GM21825 (cell line): ENCODE measurements around the gene COLEC11.

Experiments
- ATAC-seq: cut with Tn5 transposase; IDR thresholded peaks from one replicate; pipeline ENCODE4 v1.9.1; 2021; ENCODE audit warnings: mild to moderate bottlenecking, moderate library complexity; ENCODE audit not compliant: unreplicated experiment

Gene COLEC11

GRCh38 chr2:3636586-3637310, 41.8 kb downstream of the COLEC11 start:
- no peak for ATAC-seq

DNA sequence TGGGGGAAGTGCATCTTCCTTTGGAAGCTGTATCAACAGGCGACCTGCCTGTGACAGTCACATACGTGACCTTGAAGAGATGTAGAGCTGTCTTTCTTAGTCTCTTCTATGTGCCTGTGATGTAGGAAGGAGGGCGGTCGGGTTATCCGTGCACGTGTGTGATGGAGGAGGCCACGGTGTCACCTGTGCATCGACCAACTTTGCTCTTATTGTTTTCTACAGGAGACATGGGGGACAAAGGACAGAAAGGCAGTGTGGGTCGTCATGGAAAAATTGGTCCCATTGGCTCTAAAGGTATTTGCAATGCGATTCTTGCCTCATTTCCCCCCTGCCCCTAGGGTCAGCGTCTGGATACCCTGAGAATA, 42.4 kb downstream of the COLEC11 start:
- ATAC-seq: no peak

- no peak for ATAC-seq
Observed at GRCh38 chr2:3637692-3638455, 43.0 kb downstream of the COLEC11 start.

GRCh38 chr2:3638456-3638810, 43.5 kb downstream of the COLEC11 start:
- no peak for ATAC-seq

DNA sequence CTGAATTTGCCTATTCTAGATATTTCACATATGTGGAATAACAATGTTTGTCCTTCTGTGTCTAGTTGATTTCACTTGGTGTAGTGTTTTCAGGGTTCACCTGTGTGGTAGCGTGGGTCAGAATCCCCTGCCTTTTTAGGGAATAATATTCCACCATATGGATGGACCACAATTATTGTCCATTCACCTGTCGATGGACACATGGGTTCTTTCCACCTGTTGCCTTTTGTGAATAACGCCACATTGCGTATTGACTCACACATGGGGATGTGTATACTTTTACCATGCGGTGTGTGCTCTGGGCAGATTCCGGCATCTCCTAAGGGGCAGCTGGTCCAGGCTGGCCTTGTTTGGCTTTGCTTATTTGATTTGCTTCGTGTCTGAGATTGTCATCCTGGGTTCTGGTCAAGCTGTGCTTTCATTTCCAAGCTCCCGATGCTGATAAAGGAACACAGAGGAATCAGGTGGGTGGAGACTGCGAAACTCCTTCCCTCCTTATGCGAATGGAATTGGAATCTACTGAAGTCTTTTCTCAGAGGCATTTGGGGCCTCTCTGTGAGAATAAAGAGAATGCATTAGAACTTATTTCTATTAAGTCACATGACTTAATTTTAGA, 44.2 kb downstream of the COLEC11 start:
- no peak for ATAC-seq

DNA sequence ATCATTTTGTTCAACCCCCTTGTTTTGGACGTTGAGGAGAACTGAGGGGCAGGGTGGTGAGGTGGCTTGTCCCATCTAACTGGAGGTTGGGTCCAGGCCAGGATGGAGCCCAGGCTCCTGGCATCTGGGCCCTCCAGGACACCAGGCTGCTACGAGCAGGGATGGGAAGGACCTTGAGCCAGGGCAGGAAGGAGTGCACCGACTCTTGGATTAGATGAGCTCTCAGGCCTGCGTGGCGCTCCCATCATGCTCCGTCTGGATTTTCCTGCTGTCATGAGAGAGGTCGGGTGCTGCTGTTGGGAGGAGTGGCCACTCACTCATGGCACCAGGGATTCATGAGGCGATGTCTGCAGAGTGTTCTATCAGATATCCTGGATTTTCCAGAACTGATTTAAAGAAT, 44.7 kb downstream of the COLEC11 start:
- no peak for ATAC-seq

DNA sequence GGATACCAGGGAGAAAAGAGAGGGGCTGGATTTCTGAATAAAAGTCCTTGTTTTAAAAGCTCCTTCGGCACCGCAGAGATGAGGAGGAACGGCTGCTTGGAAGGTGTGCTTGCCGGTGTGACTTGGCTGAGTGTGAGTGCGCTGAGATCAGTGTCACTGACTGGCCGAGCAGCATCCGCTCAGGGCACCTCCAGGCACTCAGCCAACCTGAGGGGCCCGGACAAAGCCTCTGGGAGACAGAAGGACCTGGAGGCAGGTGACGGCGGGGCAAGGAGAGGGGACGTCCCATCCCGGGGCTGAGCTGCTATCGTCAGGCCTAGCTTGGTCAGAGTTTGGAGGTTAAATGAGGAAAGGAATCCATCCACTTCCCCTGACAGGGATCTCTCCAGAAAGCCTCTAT, 46.3 kb downstream of the COLEC11 start:
- ATAC-seq: no peak

GRCh38 chr2:3641841-3642421, 47.0 kb downstream of the COLEC11 start:
- ATAC-seq: no peak

DNA sequence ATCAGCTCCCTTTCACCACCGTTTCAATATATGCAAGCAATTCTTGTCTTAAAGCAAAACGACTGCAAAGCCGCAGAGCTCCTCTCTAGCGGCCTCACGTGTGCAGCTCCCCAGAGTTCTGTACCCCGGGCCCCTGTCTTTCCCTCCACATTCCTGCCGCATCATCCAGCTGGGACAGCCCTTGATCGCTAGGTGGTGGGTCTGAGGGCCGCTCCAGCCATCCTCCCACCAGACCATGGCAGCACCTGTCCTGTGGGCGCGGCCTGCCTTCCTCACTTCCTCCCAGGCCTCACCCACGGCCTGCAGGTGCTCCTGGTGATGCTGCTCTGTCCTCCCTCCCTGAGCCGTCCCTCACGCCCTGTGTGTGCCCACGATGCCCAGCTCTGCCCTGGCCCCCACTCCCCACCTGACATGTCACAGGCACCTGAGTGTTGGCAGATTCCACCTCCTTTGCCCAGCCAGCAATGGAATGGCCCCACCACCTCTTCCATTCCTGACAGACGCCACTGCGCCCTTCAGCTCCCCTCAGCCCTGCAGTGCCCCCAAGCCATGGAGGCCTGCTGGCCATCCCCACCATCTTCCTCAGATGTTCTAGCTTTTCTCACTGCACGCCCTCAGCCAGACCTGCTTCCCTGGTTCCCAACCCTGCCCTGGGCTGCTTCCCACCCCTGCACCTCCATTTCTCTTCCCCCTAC, 47.8 kb downstream of the COLEC11 start:
- no peak for ATAC-seq

DNA sequence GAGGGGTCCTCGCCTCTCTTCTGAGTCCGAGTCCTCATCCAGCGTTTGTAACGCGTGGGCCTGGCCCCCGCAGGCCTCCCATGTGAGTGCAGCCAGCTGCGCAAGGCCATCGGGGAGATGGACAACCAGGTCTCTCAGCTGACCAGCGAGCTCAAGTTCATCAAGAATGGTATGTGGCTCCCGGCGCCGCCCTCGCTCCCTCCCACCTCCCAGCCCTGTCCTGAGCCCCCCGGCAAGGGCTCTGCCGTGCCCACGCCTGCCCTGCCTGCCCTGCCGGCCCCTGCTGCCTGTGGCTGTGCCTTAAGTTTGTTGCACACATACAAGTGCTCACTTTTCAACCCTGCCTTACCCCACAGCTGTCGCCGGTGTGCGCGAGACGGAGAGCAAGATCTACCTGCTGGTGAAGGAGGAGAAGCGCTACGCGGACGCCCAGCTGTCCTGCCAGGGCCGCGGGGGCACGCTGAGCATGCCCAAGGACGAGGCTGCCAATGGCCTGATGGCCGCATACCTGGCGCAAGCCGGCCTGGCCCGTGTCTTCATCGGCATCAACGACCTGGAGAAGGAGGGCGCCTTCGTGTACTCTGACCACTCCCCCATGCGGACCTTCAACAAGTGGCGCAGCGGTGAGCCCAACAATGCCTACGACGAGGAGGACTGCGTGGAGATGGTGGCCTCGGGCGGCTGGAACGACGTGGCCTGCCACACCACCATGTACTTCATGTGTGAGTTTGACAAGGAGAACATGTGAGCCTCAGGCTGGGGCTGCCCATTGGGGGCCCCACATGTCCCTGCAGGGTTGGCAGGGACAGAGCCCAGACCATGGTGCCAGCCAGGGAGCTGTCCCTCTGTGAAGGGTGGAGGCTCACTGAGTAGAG, 48.7 kb downstream of the COLEC11 start:
- ATAC-seq: no peak

- peak; percentile 73 for ATAC-seq
Observed at GRCh38 chr2:3644246-3644525, 49.3 kb downstream of the COLEC11 start.

- no peak for ATAC-seq
Observed at GRCh38 chr2:3644891-3645605, 50.1 kb downstream of the COLEC11 start.

- no peak for ATAC-seq
Observed at GRCh38 chr2:3645745-3646389, 51.0 kb downstream of the COLEC11 start.

- ATAC-seq: no peak
Observed at GRCh38 chr2:3646446-3646845, 51.5 kb downstream of the COLEC11 start.

GRCh38 chr2:3647246-3647645, 52.3 kb downstream of the COLEC11 start:
- no peak for ATAC-seq

- no peak for ATAC-seq
Observed at GRCh38 chr2:3647831-3648651, 53.1 kb downstream of the COLEC11 start.

DNA sequence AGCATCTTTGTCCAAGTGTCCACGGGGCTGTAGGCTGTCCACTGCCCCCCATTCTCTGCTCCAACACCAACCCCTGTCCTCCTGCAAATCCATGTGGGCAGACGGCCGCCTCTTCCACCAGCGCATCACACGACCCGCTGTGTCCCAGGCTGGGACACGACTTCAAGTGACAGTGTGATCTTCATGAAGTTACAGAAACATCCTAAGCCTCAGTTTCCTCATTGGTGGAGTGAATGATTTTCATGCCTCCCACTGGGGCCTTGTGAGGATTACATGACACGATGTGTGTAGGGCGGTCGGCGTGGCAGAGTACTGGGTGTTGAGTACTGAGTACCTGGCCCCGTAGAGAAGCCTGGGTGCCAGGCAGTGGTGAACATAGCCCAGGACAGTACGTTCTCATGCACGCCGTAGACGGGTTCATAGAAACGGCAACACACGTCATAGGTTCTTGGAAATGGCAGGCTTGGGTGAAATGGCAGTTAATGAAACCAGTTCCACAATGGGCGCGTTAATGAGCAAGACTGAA, 53.8 kb downstream of the COLEC11 start:
- ATAC-seq: no peak

DNA sequence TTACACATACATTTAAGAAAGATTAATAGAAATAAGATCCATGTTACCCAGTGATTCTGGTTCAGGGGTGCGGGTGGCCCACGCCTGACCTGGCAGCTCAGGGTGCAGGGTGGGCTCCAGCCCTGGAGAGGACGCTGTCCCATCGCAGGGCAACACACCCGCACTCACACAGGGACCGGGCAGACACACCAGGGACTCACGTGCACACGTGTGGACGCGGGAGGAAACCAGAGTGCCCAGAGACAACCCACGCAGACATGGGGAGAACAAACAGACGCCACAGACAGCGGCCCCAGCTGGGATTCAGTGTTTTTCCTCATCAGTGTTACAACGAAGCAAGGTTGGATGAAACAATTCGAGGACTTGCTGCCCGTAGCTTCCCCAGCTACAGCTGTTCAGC, 54.7 kb downstream of the COLEC11 start:
- ATAC-seq: no peak
